Gastroesophageal sphincter (tissue), 3 donors: Measurements from ENCODE around the gene ZCCHC24.

Experiments used
- CTCF ChIP-seq, 4 experiments: fragments of 200-600 bp in 2 of 4; fragments of 450-650 bp in 2 of 4; sonication (generic) in 1 of 4; IDR thresholded peaks; one replicate each; pipeline ENCODE4 v1.5.1; 2017 to 2019; ENCODE audit warnings: antibody characterized with exemption in 4 of 4, mild to moderate bottlenecking in 2 of 4, moderate library complexity in 2 of 4
- POLR2A ChIP-seq, 2 donors: fragments of 450-650 bp; IDR thresholded peaks; one replicate each; pipeline ENCODE4 v1.6.1; 2017; ENCODE audit warnings: antibody characterized with exemption in 2 of 2, mild to moderate bottlenecking in 2 of 2, moderate library complexity in 1 of 2

- TF ChIP-seq POLR2A (IDR thresholded peaks at IDR 0.05) = no peak
- TF ChIP-seq CTCF (IDR thresholded peaks at IDR 0.05) = no peak
These were observed 94.1 kb downstream of the ZCCHC24 start for GRCh38 chr10:79351332-79351731.
